GM23248 (cell line): ENCODE measurements around the gene PTPRT.

Experiments
- EZH2 ChIP-seq: fragments of 200-600 bp; sonication (generic); IDR thresholded peaks from 2 replicates; pipeline ENCODE4 v1.6.1; 2018; ENCODE audit warnings: antibody characterized with exemption, mild to moderate bottlenecking; ENCODE audit not compliant: insufficient read depth, poor library complexity, severe bottlenecking
- EZH2phosphoT487 ChIP-seq: fragments of 200-600 bp; sonication (generic); IDR thresholded peaks from 2 replicates; pipeline ENCODE4 v1.6.1; 2018; ENCODE audit warnings: antibody characterized with exemption, moderate library complexity, mild to moderate bottlenecking, low read depth; ENCODE audit not compliant: insufficient read depth

DNA sequence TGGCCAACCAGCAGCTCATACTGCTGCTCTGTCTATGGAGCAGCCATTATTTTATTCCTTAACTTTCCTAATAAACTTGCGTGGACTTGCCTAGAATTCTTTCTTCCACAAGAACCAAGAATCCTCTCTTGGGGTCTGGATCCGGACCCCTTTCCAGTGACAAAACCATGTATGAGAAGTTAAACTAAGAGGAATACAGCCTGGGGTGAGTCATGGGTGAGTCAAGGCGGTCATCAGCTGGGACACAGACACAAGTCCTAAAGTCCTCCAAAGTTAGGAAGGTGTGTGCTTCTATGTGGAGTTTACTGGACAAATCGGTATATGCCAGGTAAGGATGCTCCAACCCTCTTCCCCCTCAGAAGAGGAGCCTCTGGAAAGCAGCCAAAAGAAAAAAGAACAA lies 881.5 kb downstream of the PTPRT start:
- no peak for TF ChIP-seq EZH2
- TF ChIP-seq EZH2phosphoT487: no peak
